ENCODE results near the gene ADAMTS12.

DNA sequence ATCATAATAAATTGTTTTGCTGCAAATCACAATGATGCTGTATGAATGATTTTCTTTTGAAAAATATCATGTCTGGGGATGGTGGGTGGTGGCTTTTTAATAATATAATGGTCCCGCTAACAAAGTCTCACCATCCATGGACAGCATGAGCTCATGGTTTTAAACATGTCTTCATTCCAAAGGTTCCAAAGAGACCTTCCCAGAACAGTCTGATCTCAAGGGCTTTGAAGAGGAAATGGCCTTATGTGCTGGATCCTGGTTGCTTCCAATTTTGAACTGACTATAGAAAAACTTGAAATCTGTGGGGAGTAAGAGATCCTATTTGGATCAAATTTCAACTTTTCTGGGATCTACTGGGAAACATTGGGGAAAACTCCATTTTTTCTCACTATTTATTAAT lies 121.8 kb downstream of the ADAMTS12 start:
- TF ChIP-seq, protein P1, sequence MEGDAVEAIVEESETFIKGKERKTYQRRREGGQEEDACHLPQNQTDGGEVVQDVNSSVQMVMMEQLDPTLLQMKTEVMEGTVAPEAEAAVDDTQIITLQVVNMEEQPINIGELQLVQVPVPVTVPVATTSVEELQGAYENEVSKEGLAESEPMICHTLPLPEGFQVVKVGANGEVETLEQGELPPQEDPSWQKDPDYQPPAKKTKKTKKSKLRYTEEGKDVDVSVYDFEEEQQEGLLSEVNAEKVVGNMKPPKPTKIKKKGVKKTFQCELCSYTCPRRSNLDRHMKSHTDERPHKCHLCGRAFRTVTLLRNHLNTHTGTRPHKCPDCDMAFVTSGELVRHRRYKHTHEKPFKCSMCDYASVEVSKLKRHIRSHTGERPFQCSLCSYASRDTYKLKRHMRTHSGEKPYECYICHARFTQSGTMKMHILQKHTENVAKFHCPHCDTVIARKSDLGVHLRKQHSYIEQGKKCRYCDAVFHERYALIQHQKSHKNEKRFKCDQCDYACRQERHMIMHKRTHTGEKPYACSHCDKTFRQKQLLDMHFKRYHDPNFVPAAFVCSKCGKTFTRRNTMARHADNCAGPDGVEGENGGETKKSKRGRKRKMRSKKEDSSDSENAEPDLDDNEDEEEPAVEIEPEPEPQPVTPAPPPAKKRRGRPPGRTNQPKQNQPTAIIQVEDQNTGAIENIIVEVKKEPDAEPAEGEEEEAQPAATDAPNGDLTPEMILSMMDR (IDR thresholded peaks at IDR 0.05) = no peak
- no peak for TF ChIP-seq POLR2A (IDR thresholded peaks at IDR 0.05)
